A549 (cell line): Measurements from ENCODE around the gene TMEM59L. TPM values are rescaled to one million over a fixed set of nuclear protein-coding genes. Genes with fewer than 3 reads are reported as not detected.

ENCODE experiments used
- ATAC-seq, 2 experiments: fragments of 200-7000 bp in 1 of 2; fragments of >200 bp in 1 of 2; cut with Nextera tagmentation in 1 of 2; cut with Tn5 transposase in 1 of 2; 3 replicates each; pipeline versions ENCODE4 v1.8.0 to v1.9.1; 2018 to 2020; ENCODE audit warnings: mild to moderate bottlenecking in 1 of 2, moderate library complexity in 1 of 2
- CTCF ChIA-PET: fragments of 300-600 bp; sonication (Branson Sonifier 250); formaldehyde crosslinking; extraction: SDS; loops from one replicate; lab custom pipeline; 2021; ENCODE audit warnings: antibody characterized with exemption, inconsistent platforms; lab: Yijun Ruan, JAX
- POLR2A ChIA-PET: fragments of 350-600 bp; formaldehyde crosslinking; extraction: SDS; loops from one replicate; lab custom pipeline; 2021; ENCODE audit warnings: antibody characterized with exemption, inconsistent platforms; lab: Yijun Ruan, JAX
- DNase-seq, 2 experiments: peaks; one replicate each; pipeline versions ENCODE4 v3.0.0 to v3.0.0-alpha.2; 2011 to 2016; ENCODE audit warnings: low read depth in 1 of 2, low spot score in 1 of 2
- FAIRE-seq: peaks from 2 replicates; lab custom pipeline; 2011; peaks lifted over from hg19 to GRCh38; lab: Jason Lieb, UNC
- H3K27ac ChIP-seq, 2 experiments: fragments of >200 bp; sonication (Bioruptor Twin); formaldehyde crosslinking; 3 replicates each; pipeline ENCODE4 v1.5.1; 2016 to 2017
- H3K4me1 ChIP-seq: fragments of >200 bp; sonication (Bioruptor Twin); formaldehyde crosslinking; 3 replicates; pipeline ENCODE4 v1.6.1; 2016
- H3K4me2 ChIP-seq: fragments of >200 bp; sonication (Bioruptor Twin); formaldehyde crosslinking; 3 replicates; pipeline ENCODE4 v1.6.1; 2016
- H3K4me3 ChIP-seq: fragments of >200 bp; sonication (Bioruptor Twin); formaldehyde crosslinking; 3 replicates; pipeline ENCODE4 v1.5.1; 2016
- H3K9me3 ChIP-seq: fragments of >200 bp; sonication (Bioruptor Twin); formaldehyde crosslinking; 3 replicates; pipeline ENCODE4 v1.6.1; 2016
- ATOH8 ChIP-seq: fragments of 250-450 bp; sonication (Bioruptor Pico); IDR thresholded peaks from 2 replicates; pipeline ENCODE4 v1.5.0; 2020; ENCODE audit warnings: low read depth, mild to moderate bottlenecking, moderate library complexity
- BCL3 ChIP-seq: fragments of >200 bp; sonication (Bioruptor Twin); formaldehyde crosslinking; IDR thresholded peaks from 3 replicates; pipeline ENCODE4 v1.6.1; 2016
- CBX2 ChIP-seq: fragments of 200-600 bp; sonication (generic); IDR thresholded peaks from 2 replicates; pipeline ENCODE4 v1.6.1; 2016; ENCODE audit warnings: low read depth, mild to moderate bottlenecking, borderline replicate concordance
- CBX8 ChIP-seq: fragments of 200-600 bp; sonication (generic); IDR thresholded peaks from 2 replicates; pipeline ENCODE4 v1.6.1; 2016
- CEBPB ChIP-seq, 2 experiments: fragments of >200 bp in 1 of 2; sonication (Bioruptor Twin) in 1 of 2; formaldehyde crosslinking in 1 of 2; IDR thresholded peaks; 2 replicates each; pipeline ENCODE4 v1.6.1; 2012 to 2016
- CTCF ChIP-seq: fragments of >200 bp; sonication (Bioruptor Twin); formaldehyde crosslinking; IDR thresholded peaks from 3 replicates; pipeline ENCODE4 v1.5.1; 2016
- EHF ChIP-seq: fragments of 250-450 bp; sonication (Bioruptor Pico); IDR thresholded peaks from 2 replicates; pipeline ENCODE4 v1.5.0; 2020; ENCODE audit warnings: mild to moderate bottlenecking
- EP300 ChIP-seq, 2 experiments: fragments of >200 bp; sonication (Bioruptor Twin); formaldehyde crosslinking; IDR thresholded peaks; 2 replicates in 1 of 2; 3 replicates in 1 of 2; pipeline ENCODE4 v1.6.1; 2016 to 2017
- ESRRA ChIP-seq: fragments of 150-350 bp; IDR thresholded peaks from 2 replicates; pipeline ENCODE4 v1.6.1; 2014; ENCODE audit warnings: mild to moderate bottlenecking, low read length, borderline replicate concordance
- FOSL2 ChIP-seq, 2 experiments: fragments of 450-650 bp in 1 of 2; fragments of >200 bp in 1 of 2; sonication (Bioruptor Twin) in 1 of 2; formaldehyde crosslinking; IDR thresholded peaks; 2 replicates each; pipeline versions ENCODE4 v1.5.0 to v1.6.1; 2016 to 2020; ENCODE audit warnings: mild to moderate bottlenecking in 1 of 2, moderate library complexity in 1 of 2
- FOXS1 ChIP-seq: fragments of 250-450 bp; sonication (Bioruptor Pico); IDR thresholded peaks from 2 replicates; pipeline ENCODE4 v1.5.0; 2020; ENCODE audit warnings: mild to moderate bottlenecking, moderate library complexity
- GATA3 ChIP-seq: IDR thresholded peaks from 2 replicates; pipeline ENCODE4 v1.6.1; 2012; ENCODE audit warnings: borderline replicate concordance
- HOXA7 ChIP-seq: fragments of 250-450 bp; sonication (Bioruptor Pico); IDR thresholded peaks from 2 replicates; pipeline ENCODE4 v1.5.0; 2020; ENCODE audit warnings: mild to moderate bottlenecking, moderate library complexity
- HOXB5 ChIP-seq: fragments of 250-450 bp; sonication (Bioruptor Pico); IDR thresholded peaks from 2 replicates; pipeline ENCODE4 v1.5.0; 2020; ENCODE audit warnings: mild to moderate bottlenecking, moderate library complexity
- JUN ChIP-seq, 2 experiments: fragments of >200 bp; sonication (Bioruptor Twin); formaldehyde crosslinking; IDR thresholded peaks; 2 replicates in 1 of 2; 3 replicates in 1 of 2; pipeline ENCODE4 v1.6.1; 2016 to 2017
- KDM5A ChIP-seq: fragments of 200-600 bp; sonication (generic); IDR thresholded peaks from 2 replicates; pipeline ENCODE4 v1.6.1; 2016; ENCODE audit warnings: antibody characterized with exemption, mild to moderate bottlenecking
- MAX ChIP-seq: IDR thresholded peaks from 2 replicates; pipeline ENCODE4 v1.6.1; 2012
- NR3C1 ChIP-seq: fragments of >200 bp; sonication (Bioruptor Twin); formaldehyde crosslinking; IDR thresholded peaks from 3 replicates; pipeline ENCODE4 v1.6.1; 2017
- PBX3 ChIP-seq: IDR thresholded peaks from 2 replicates; pipeline ENCODE4 v1.6.1; 2012
- PHF8 ChIP-seq: fragments of 200-600 bp; sonication (generic); IDR thresholded peaks from 2 replicates; pipeline ENCODE4 v1.6.1; 2016; ENCODE audit warnings: low read depth, mild to moderate bottlenecking, antibody characterized with exemption, moderate library complexity, borderline replicate concordance
- SREBF2 ChIP-seq: fragments of 450-650 bp; IDR thresholded peaks from 2 replicates; pipeline ENCODE4 v1.6.1; 2014; ENCODE audit warnings: mild to moderate bottlenecking, moderate library complexity
- TP53 ChIP-seq: fragments of 250-450 bp; sonication (Bioruptor Pico); IDR thresholded peaks from 2 replicates; pipeline ENCODE4 v1.5.0; 2021; ENCODE audit warnings: mild to moderate bottlenecking, moderate library complexity
- ZSCAN20 ChIP-seq: fragments of 250-450 bp; sonication (Bioruptor Pico); IDR thresholded peaks from 2 replicates; pipeline ENCODE4 v1.8.0; 2022; ENCODE audit warnings: mild to moderate bottlenecking, moderate library complexity
- WGBS: methylation state at CpG from one replicate; pipeline ENCODE4 v1.1.6; 2017; ENCODE audit errors: missing lambda C conversion rate; 5-methylcytosine and 5-hydroxymethylcytosine counted together
- polyA plus RNA-seq, 4 experiments: library from polyadenylated mRNA; depleted of rRNA in 3 of 4; stranded (reverse); fragments of >200 nt; fragmentation: RNase III in 1 of 4; extraction: RNeasy Plus Mini Kit Qiagen cat#74134 plus additional on column Dnase treatment in 1 of 4; gene quantifications; 2 replicates in 3 of 4; 3 replicates in 1 of 4; pipeline ENCODE4 v1.2.3, GENCODE V29; 2011 to 2017

Gene TMEM59L
- polyA plus RNA-seq, 2 of the 4 experiments (the other 2 are of a cell fraction): 0.94 to 4.6 TPM

- TF ChIP-seq HOXB5: no peak
- no peak for TF ChIP-seq KDM5A
- no peak for TF ChIP-seq FOSL2 (IDR thresholded peaks at IDR 0.05)
- no peak for TF ChIP-seq FOSL2 (CRISPR knock-in tag; IDR thresholded peaks at IDR 0.05)
- TF ChIP-seq GATA3: no peak
- TF ChIP-seq ZSCAN20 (CRISPR knock-in tag): no peak
- TF ChIP-seq BCL3: no peak
- WGBS: 96% methylated on average over 36 of the region's 38 CpGs
- FAIRE-seq (no peak), ATAC-seq (no peak), DNase-seq (no peak)
- Histone ChIP-seq H3K4me2 (no peak overlapping the region), H3K9me3 (no peaks in the 10 kb centered on the region), H3K27ac (no peak overlapping the region), H3K4me3 (no peak overlapping the region), H3K4me1 (peaks cover 5% of the 10 kb centered on the region)
- CTCF ChIA-PET: interaction anchor here (1.2 kb wide), 1 partner anchor 164 kb away, joined by 3 read pairs; no protein-coding TSS in a partner anchor
- POLR2A ChIA-PET: no interaction called here
Measured at GRCh38 chr19:18668252-18668631, 55.6 kb downstream of the TMEM59L start.

GRCh38 chr19:18668744-18669523, 56.3 kb downstream of the TMEM59L start:
- Histone ChIP-seq H3K4me3 (no peak overlapping the region), H3K9me3 (no peaks in the 10 kb centered on the region), H3K27ac (no peak overlapping the region), H3K4me1 (no peaks in the 10 kb centered on the region), H3K4me2 (no peak overlapping the region)
- ChIA-PET CTCF (no interaction called here), POLR2A (no interaction called here)
- 93% methylated on average over 16 of the region's 58 CpGs for WGBS
- no peak for DNase-seq
- no peak for TF ChIP-seq CTCF
- TF ChIP-seq CEBPB (IDR thresholded peaks at IDR 0.05): no peak
- no peak for TF ChIP-seq ATOH8
- no peak for TF ChIP-seq GATA3
- no peak for ATAC-seq
- FAIRE-seq: no peak

GRCh38 chr19:18669524-18669817, 56.8 kb downstream of the TMEM59L start:
- ATAC-seq: no peak
- H3K9me3 ChIP-seq: no peaks in the 10 kb centered on the region
- FAIRE-seq: no peak
- no peak overlapping the region for H3K27ac ChIP-seq
- no peak overlapping the region for H3K4me2 ChIP-seq
- ChIA-PET POLR2A (no interaction called here), CTCF (no interaction called here)
- WGBS: 82% methylated on average over 12 of the region's 12 CpGs
- H3K4me1 ChIP-seq: no peaks in the 10 kb centered on the region
- DNase-seq: no peak
- no peak for TF ChIP-seq PHF8
- TF ChIP-seq CEBPB (IDR thresholded peaks at IDR 0.05): no peak
- no peak for TF ChIP-seq TP53 (CRISPR knock-in tag)
- TF ChIP-seq JUN (IDR thresholded peaks at IDR 0.05): no peak
- no peak for TF ChIP-seq GATA3
- no peak for TF ChIP-seq SREBF2
- no peak for TF ChIP-seq NR3C1
- no peak for TF ChIP-seq ESRRA
- TF ChIP-seq CBX8: no peak
- no peak for TF ChIP-seq FOSL2 (IDR thresholded peaks at IDR 0.05)
- no peak for TF ChIP-seq FOSL2 (CRISPR knock-in tag; IDR thresholded peaks at IDR 0.05)
- TF ChIP-seq CBX2: no peak
- no peak for TF ChIP-seq EP300 (IDR thresholded peaks at IDR 0.05)
- no peak for TF ChIP-seq FOXS1
- TF ChIP-seq PBX3: no peak
- TF ChIP-seq HOXA7 (CRISPR knock-in tag): no peak
- no peak for TF ChIP-seq HOXB5
- no peak for TF ChIP-seq EHF (CRISPR knock-in tag)
- no peak for TF ChIP-seq MAX
- no peak overlapping the region for H3K4me3 ChIP-seq
